Suprapubic skin (tissue), 4 donors: ENCODE data around the gene BANP.

ENCODE experiments used
- CTCF ChIP-seq, 2 donors: fragments of 200-600 bp in 1 of 2; fragments of 450-650 bp in 1 of 2; sonication (generic) in 1 of 2; IDR thresholded peaks; one replicate each; pipeline ENCODE4 v1.5.1; 2016 to 2019; ENCODE audit warnings: antibody characterized with exemption in 2 of 2, mild to moderate bottlenecking in 1 of 2, moderate library complexity in 1 of 2
- EP300 ChIP-seq: sonication (generic); formaldehyde crosslinking; IDR thresholded peaks from one replicate; pipeline ENCODE4 v1.6.1; 2017; ENCODE audit warnings: antibody characterized with exemption
- POLR2A ChIP-seq, 2 donors: fragments of 450-650 bp; IDR thresholded peaks; one replicate each; pipeline ENCODE4 v1.6.1; 2017; ENCODE audit warnings: antibody characterized with exemption in 2 of 2, mild to moderate bottlenecking in 2 of 2, moderate library complexity in 2 of 2
- POLR2AphosphoS5 ChIP-seq, 3 donors: sonication (generic); formaldehyde crosslinking; IDR thresholded peaks; one replicate each; pipeline ENCODE4 v1.6.1; 2017; ENCODE audit warnings: antibody characterized with exemption in 3 of 3

- no peak for TF ChIP-seq CTCF (IDR thresholded peaks at IDR 0.05)
- TF ChIP-seq POLR2AphosphoS5 (IDR thresholded peaks at IDR 0.05), result no peak
- TF ChIP-seq POLR2A (IDR thresholded peaks at IDR 0.05), result no peak
- TF ChIP-seq EP300, result no peak
Measured at GRCh38 chr16:88003736-88004135, 52.5 kb downstream of the BANP start.
